Measurements from ENCODE around the gene ZIC5. TPM values are rescaled to one million over a fixed set of nuclear protein-coding genes. Genes with fewer than 3 reads are reported as not detected.
"Not testable (repeated sequence)": the region's sequence is repeated elsewhere in the genome, so short reads cannot be mapped to it uniquely, and the experiment has no call there.

Gene ZIC5
- total RNA-seq, 1 donor: not detected

GRCh38 chr13:99948411-99948810, 23.2 kb downstream of the ZIC5 start:
- no peaks in the 10 kb centered on the region for H3K9me3 ChIP-seq (ENCODE audit: low read depth, low read length)
- no peak overlapping the region for H3K4me3 ChIP-seq (ENCODE audit: low read length)
- peaks cover 28% of the 10 kb centered on the region for H3K27me3 ChIP-seq (ENCODE audit: insufficient read depth, low read length)
- H3K4me1 ChIP-seq (ENCODE audit: insufficient read depth, low read length): no peaks in the 10 kb centered on the region

DNA sequence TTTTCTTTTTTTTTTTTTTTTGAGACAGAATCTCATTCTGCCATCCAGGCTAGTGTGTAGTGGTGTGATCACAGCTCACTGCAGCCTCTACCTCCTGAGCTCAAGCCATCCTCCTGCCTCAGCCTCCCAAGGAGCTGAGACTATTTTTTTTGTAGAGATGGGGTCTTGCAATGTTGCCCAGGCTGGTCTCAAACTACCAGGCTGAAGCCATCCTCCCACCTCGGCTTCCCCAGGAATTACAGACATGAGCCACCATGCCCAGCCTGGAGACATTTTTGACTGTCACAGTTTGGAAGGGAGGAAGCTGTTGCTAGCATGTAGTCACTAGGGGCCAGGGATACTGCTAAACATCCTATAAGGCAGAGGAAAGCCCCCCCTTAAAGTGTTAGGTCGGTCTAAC, 23.9 kb downstream of the ZIC5 start:
- peaks cover 20% of the 10 kb centered on the region for H3K27me3 ChIP-seq (ENCODE audit: insufficient read depth, low read length)
- H3K4me1 ChIP-seq (ENCODE audit: insufficient read depth, low read length): no peaks in the 10 kb centered on the region
- H3K4me3 ChIP-seq (ENCODE audit: low read length): no peak overlapping the region
- no peaks in the 10 kb centered on the region for H3K9me3 ChIP-seq (ENCODE audit: low read depth, low read length)

- H3K9me3 ChIP-seq (ENCODE audit: low read depth, low read length); H3K4me1 ChIP-seq (ENCODE audit: insufficient read depth, low read length); H3K4me3 ChIP-seq (ENCODE audit: low read length); H3K27me3 ChIP-seq (ENCODE audit: insufficient read depth, low read length): not testable (repeated sequence)
Measured at GRCh38 chr13:99945515-99945914, 26.1 kb downstream of the ZIC5 start.

DNA sequence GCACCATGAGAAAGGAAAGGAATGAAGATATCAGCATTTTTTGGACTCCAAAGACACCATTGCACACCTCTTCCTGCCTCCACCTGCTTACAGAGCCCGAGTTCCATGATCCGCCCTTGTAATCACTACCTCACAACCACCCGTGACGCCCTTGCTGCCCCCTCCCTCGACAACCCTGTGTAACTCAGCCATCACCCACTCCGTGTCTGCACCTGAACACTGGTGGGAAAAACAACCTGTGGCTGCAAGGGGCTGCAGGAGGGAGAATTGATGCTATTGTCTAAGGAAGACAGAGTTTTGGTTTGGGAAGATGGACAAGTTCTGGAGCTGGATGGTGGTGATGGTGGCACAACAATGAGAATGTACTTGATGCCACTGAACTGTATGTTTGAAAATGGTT, 27.0 kb downstream of the ZIC5 start:
- Histone ChIP-seq H3K9me3 (ENCODE audit: low read depth, low read length) (no peaks in the 10 kb centered on the region), H3K4me3 (ENCODE audit: low read length) (no peak overlapping the region), H3K27me3 (ENCODE audit: insufficient read depth, low read length) (peaks cover 5% of the 10 kb centered on the region), H3K4me1 (ENCODE audit: insufficient read depth, low read length) (no peaks in the 10 kb centered on the region)

- Histone ChIP-seq H3K4me1 (ENCODE audit: insufficient read depth, low read length) (no peaks in the 10 kb centered on the region), H3K4me3 (ENCODE audit: low read length) (no peak overlapping the region), H3K27me3 (ENCODE audit: insufficient read depth, low read length) (peaks cover 3% of the 10 kb centered on the region), H3K9me3 (ENCODE audit: low read depth, low read length) (no peaks in the 10 kb centered on the region)
Measured at GRCh38 chr13:99944102-99944501, 27.5 kb downstream of the ZIC5 start.

DNA sequence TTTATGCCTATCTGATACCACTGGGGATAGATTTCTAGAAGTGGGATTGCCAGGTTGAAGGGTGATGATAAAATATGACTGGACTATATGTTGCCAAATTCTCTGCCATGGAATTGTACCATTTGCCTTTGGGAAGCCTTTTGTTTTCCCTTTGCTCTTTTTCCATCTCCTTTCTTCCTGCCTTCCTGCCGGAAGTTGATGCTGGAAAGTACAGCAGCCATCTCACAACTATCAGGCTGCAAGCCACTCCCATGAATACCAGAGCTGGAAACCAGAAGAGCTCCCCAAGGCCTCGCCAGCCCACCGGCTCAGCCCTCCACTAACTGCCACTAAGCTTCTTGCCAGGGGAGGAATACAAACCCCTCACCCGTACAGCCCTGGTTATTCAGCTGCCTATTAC, 29.7 kb downstream of the ZIC5 start:
- no peak overlapping the region for H3K4me3 ChIP-seq (ENCODE audit: low read length)
- no peaks in the 10 kb centered on the region for H3K9me3 ChIP-seq (ENCODE audit: low read depth, low read length)
- peaks cover 2% of the 10 kb centered on the region for H3K27me3 ChIP-seq (ENCODE audit: insufficient read depth, low read length)
- H3K4me1 ChIP-seq (ENCODE audit: insufficient read depth, low read length): no peaks in the 10 kb centered on the region

DNA sequence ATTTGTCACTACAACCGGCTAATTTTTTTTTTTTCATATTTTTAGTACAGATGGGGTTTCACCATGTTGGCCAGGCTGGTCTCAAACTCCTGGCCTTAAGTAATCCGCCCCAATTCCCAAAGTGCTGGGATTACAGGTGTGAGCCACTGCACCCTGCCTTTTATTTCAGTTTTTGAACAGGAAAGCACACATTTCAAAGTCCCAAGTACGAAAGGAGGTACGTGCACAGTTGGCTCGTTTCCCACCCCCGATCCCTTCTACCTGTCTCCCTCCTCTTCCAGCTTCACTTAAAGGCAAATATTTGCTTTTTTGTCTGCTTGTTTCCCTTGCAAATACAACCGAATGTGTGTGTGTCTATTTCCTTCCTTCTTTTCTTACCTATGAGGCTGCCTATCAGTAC, 30.5 kb downstream of the ZIC5 start:
- Histone ChIP-seq H3K9me3 (ENCODE audit: low read depth, low read length) (no peaks in the 10 kb centered on the region), H3K27me3 (ENCODE audit: insufficient read depth, low read length) (no peaks in the 10 kb centered on the region), H3K4me1 (ENCODE audit: insufficient read depth, low read length) (no peaks in the 10 kb centered on the region), H3K4me3 (ENCODE audit: low read length) (no peak overlapping the region)

DNA sequence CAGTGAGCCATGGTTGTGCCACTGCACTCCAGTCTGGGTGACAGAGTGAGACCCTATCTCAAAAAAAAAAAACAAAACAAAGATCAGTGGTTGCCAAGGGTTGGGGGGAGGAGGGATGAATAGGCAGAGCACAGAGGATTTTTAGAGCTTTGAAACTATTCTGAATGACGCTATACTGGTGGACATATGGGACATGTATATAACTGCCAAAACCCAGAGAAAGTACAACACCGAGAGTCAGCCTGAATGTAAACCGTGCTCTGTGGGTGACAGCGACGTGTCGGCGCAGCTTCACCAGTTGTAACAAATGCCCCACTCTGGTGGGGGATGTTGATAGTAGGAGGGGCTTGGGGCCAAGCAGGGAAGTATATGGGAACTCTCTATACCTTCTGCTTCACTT, 32.9 kb downstream of the ZIC5 start:
- Histone ChIP-seq H3K27me3 (ENCODE audit: insufficient read depth, low read length) (no peaks in the 10 kb centered on the region), H3K4me1 (ENCODE audit: insufficient read depth, low read length) (no peaks in the 10 kb centered on the region), H3K4me3 (ENCODE audit: low read length) (no peak overlapping the region), H3K9me3 (ENCODE audit: low read depth, low read length) (no peaks in the 10 kb centered on the region)

- Histone ChIP-seq H3K4me3 (ENCODE audit: low read length) (no peak overlapping the region), H3K27me3 (ENCODE audit: insufficient read depth, low read length) (no peaks in the 10 kb centered on the region), H3K4me1 (ENCODE audit: insufficient read depth, low read length) (no peaks in the 10 kb centered on the region), H3K9me3 (ENCODE audit: low read depth, low read length) (no peaks in the 10 kb centered on the region)
Measured at GRCh38 chr13:99935772-99936171, 35.8 kb downstream of the ZIC5 start.

GRCh38 chr13:99932912-99933311, 38.7 kb downstream of the ZIC5 start:
- Histone ChIP-seq H3K9me3 (ENCODE audit: low read depth, low read length) (no peaks in the 10 kb centered on the region), H3K27me3 (ENCODE audit: insufficient read depth, low read length) (no peaks in the 10 kb centered on the region), H3K4me3 (ENCODE audit: low read length) (no peak overlapping the region), H3K4me1 (ENCODE audit: insufficient read depth, low read length) (no peaks in the 10 kb centered on the region)

GRCh38 chr13:99930925-99931324, 40.6 kb downstream of the ZIC5 start:
- no peaks in the 10 kb centered on the region for H3K4me1 ChIP-seq (ENCODE audit: insufficient read depth, low read length)
- H3K9me3 ChIP-seq (ENCODE audit: low read depth, low read length): no peaks in the 10 kb centered on the region
- no peak overlapping the region for H3K4me3 ChIP-seq (ENCODE audit: low read length)
- H3K27me3 ChIP-seq (ENCODE audit: insufficient read depth, low read length): peaks cover 2% of the 10 kb centered on the region

DNA sequence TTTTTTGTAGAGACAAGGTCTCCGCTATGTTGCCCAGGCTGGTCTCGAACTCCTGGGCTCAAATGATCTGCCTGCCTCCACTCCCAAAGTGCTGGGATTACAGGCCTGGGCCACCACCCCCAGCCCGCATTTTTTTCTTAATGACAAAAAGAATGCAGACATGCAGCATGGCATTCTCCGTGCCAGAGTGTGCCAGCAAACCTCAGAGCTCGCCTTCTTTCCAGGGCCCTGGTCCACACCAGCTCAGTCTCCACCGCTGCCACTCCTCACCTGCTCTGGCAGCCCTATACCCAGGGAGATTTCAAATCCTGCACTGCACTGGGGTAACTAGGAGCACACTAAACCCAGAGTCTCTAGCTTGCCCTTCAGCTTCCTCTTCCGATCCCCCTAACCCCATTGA, 41.7 kb downstream of the ZIC5 start:
- Histone ChIP-seq H3K9me3 (ENCODE audit: low read depth, low read length) (no peaks in the 10 kb centered on the region), H3K27me3 (ENCODE audit: insufficient read depth, low read length) (peaks cover 2% of the 10 kb centered on the region), H3K4me1 (ENCODE audit: insufficient read depth, low read length) (no peaks in the 10 kb centered on the region), H3K4me3 (ENCODE audit: low read length) (no peak overlapping the region)

- Histone ChIP-seq H3K4me3 (ENCODE audit: low read length) (no peak overlapping the region), H3K9me3 (ENCODE audit: low read depth, low read length) (no peaks in the 10 kb centered on the region), H3K4me1 (ENCODE audit: insufficient read depth, low read length) (no peaks in the 10 kb centered on the region), H3K27me3 (ENCODE audit: insufficient read depth, low read length) (peaks cover 2% of the 10 kb centered on the region)
Measured at GRCh38 chr13:99926014-99926731, 45.4 kb downstream of the ZIC5 start.

DNA sequence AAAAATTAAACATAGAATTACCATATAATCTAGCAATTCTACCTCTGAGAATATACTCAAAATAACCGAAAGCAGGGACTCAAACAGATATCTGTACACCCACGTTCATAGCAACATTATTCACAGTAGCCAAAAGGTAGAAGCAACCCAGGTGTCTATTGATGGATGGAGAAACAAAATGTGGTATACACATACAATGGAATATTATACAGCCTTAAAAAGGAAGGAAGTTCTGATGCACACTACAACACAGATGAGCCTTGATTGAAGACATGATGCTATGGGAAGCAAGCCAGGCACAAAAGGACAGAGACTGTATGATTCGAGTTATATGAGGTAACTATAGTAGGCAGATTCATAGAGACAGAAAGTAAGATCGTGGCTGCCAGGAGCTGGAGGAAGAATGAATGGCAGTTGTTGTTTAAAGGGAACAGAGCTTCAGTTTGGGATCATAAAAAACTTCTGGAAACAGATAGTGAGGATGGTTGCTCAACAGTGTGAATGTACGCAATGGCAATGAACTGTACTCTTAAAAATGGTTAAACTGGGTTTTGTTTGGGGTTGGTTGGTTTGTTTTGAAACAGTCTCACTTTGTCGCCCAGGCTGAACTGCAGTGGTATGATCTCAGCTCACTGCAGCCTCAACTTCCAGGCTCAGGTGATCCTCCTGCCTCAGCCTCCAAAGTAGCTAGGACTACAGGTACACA, 47.5 kb downstream of the ZIC5 start:
- no peaks in the 10 kb centered on the region for H3K4me1 ChIP-seq (ENCODE audit: insufficient read depth, low read length)
- no peak overlapping the region for H3K4me3 ChIP-seq (ENCODE audit: low read length)
- H3K27me3 ChIP-seq (ENCODE audit: insufficient read depth, low read length): peaks cover 2% of the 10 kb centered on the region
- H3K9me3 ChIP-seq (ENCODE audit: low read depth, low read length): no peaks in the 10 kb centered on the region

DNA sequence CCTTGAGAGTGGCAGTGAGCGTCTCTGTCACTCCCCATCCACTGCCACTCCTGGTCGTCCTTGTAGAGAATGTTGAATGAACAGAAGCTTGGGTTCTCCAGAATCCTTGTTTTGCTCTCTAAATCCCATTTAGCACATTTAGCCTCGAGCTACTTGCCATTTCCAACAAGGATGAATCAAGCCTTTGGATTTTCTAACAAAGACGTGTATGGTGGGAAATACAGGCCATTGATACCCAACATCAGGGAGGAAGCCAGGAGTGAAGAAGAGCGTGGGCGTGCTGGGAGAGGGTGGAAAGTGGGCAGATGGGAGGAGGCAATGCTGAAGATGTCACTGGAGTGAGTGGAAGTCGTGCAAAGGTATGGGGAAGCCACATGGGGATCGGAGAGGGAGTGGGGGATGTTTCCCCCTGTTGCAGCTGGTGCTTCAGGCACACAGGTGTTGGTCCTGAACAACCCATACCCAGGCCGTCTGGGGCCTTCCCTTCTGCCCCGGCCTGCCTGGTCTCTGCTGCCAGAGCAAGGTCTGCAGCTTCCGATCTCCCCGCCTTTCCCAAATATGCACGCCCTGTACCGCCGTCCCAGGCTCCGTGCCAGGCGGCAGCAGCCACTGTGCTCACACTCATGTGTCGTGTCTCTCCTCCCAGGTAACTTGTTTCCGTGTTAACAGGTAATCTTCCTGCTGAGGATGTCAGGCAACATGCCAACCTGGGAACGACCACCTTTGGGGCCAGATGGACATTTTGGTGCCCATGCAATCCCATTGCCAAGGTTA, 48.7 kb downstream of the ZIC5 start:
- no peaks in the 10 kb centered on the region for H3K9me3 ChIP-seq (ENCODE audit: low read depth, low read length)
- no peaks in the 10 kb centered on the region for H3K4me1 ChIP-seq (ENCODE audit: insufficient read depth, low read length)
- no peak overlapping the region for H3K4me3 ChIP-seq (ENCODE audit: low read length)
- H3K27me3 ChIP-seq (ENCODE audit: insufficient read depth, low read length): peaks cover 2% of the 10 kb centered on the region

Data from mononuclear cell (primary cell).